ENCODE results near the gene ARL4D.
"Not testable (repeated sequence)": the region's sequence is repeated elsewhere in the genome, so short reads cannot be mapped to it uniquely, and the experiment has no call there.

The ARL4D gene

DNA sequence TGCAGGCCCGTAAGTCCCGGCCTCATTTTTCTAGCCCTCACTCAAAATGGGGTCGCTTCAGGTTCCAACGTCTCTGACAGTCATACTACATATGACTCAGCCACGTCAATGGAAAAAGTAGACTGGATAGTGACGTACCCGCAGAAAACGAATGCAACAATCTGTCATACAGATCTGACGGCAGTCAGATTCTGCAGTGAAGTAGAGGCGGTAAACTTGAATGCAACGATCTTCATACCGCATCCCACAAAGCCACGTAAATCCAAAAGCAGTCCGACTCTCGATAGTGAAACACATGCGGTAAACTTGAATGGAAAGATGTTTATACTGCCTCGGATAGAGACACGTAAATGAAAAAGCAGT lies 38.4 kb upstream of the ARL4D start:
- H3K9me3 ChIP-seq (ENCODE audit: insufficient read depth, low read depth, low read length) = no peaks in the 10 kb centered on the region

DNA sequence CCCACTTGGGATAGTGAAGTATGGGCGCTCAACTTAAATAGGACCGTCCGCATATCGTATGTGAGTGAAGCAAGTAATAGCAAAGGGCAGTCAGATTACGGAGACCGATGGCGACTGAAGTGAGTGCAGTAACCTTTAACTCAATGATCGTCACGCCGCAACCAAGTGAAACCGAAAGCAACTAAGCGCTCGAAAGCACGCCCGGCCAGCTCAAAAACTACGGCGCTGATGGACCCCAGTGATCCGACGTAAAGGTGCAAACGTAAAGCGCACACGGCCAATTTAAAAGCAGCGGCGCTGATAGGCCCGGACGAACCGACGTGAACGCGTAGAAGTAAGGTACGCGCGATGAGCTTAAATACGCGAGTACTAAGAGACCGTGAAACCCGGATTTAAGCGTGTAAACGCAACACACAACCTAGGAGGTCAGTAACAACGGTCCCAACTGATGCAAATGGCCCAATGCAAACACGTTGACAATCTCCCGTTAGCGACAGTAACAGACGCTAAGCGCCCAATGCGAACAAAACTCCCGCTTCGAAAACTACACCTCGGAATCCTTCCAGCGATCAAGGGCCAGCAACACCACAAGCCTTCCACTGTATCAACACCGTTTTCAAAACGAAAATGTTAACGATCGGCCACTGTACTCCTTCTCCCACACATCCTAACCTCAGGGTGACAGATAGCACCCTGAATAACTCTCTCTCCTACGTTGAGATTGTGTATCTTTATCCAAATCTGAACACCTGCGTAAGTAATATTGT lies 37.9 kb upstream of the ARL4D start:
- H3K27ac ChIP-seq (ENCODE audit: low read depth, low read length) = peak overlapping the region; percentile 91
- H3K4me1 ChIP-seq (ENCODE audit: insufficient read depth, low read length) = peaks cover 5% of the 10 kb centered on the region; the same call in 1 of the 2 replicates
- peak overlapping the region; percentile 60 for H3K4me3 ChIP-seq (ENCODE audit: low read length)
- peaks cover 65% of the 10 kb centered on the region for H3K27me3 ChIP-seq (ENCODE audit: insufficient read depth, low read length)
- WGBS = under 1% methylated on average over 56 of the region's 56 CpGs
- H3K9me3 ChIP-seq (ENCODE audit: insufficient read depth, low read depth, low read length) = no peaks in the 10 kb centered on the region
- H3K36me3 ChIP-seq (ENCODE audit: insufficient read depth, low read length) = no peaks in the 10 kb centered on the region
- H3K9ac ChIP-seq (ENCODE audit: low read depth, low read length) = peak overlapping the region; percentile 90

More for the DNA sequence above, 38.4 kb upstream of the ARL4D start:
- peaks cover 66% of the 10 kb centered on the region for H3K27me3 ChIP-seq (ENCODE audit: insufficient read depth, low read length)
- peaks cover 5% of the 10 kb centered on the region; the same call in 1 of the 2 replicates for H3K4me1 ChIP-seq (ENCODE audit: insufficient read depth, low read length)
- peak overlapping the region; percentile 60 for H3K4me3 ChIP-seq (ENCODE audit: low read length)
- peak overlapping the region; percentile 58 for H3K9ac ChIP-seq (ENCODE audit: low read depth, low read length)
- H3K36me3 ChIP-seq (ENCODE audit: insufficient read depth, low read length) = no peaks in the 10 kb centered on the region
- 40% methylated on average over 18 of the region's 18 CpGs for WGBS
- H3K27ac ChIP-seq (ENCODE audit: low read depth, low read length) = peak overlapping the region; percentile 17; the same call in 1 of the 2 replicates

DNA sequence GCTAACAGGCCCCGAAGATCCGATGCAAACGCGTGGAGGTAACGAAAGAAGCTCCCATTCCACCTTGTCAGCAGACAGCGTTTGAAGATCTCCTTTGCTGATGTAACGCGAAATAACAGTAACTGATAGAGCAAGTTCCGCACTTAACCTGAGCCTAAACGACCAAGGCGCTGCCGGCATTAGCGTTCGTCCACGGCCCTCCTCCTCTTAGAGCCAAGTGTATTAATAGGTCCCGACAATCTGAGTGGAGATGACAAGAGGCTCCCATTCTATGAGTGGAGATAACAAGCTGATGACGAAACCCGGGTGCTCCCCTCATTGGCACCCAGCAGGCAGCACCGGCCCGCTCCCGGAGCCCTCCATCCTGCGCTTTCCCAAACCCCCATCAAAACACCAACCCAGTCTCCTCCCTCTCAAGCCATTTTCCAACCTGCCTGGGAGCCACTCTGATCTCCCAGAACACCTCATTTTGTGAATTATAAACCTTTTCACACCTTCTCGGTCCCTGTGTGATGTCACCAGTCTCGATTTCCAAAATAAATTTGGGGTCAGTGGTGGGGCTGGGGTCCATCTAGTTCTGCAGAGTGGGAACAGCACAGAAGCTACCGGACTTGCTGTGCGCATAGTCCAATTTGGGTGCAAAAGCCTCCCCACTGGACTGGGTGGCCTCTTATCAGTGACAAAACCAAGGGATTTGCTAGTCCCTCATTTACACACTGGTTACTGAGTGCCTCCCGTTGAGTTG lies 35.4 kb upstream of the ARL4D start:
- WGBS = 95% methylated on average over 27 of the region's 27 CpGs
- no peaks in the 10 kb centered on the region for H3K9me3 ChIP-seq (ENCODE audit: insufficient read depth, low read depth, low read length)
- H3K9ac ChIP-seq (ENCODE audit: low read depth, low read length) = no peak overlapping the region
- no peaks in the 10 kb centered on the region for H3K36me3 ChIP-seq (ENCODE audit: insufficient read depth, low read length)
- H3K27ac ChIP-seq (ENCODE audit: low read depth, low read length) = no peak overlapping the region
- H3K27me3 ChIP-seq (ENCODE audit: insufficient read depth, low read length) = peaks cover 41% of the 10 kb centered on the region
- H3K4me1 ChIP-seq (ENCODE audit: insufficient read depth, low read length) = peaks cover 15% of the 10 kb centered on the region
- H3K4me3 ChIP-seq (ENCODE audit: low read length) = no peak overlapping the region

DNA sequence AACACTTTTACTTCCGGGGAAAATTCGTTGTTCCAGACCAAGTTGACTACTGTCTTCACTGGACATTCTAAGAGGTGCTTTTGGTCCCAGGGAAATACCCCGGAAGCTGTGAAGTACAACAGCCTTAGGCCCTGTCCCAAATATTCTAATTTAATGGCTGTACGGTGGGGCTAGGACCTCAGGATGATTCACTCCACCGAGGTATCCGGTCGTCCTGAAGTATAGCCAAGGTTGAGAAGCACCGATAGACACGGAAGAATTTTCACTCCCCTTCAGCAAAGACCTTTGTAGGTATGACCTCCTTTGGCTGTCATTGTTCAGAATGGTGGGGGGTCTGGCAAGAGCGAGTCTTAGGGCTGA lies 34.9 kb upstream of the ARL4D start:
- Histone ChIP-seq H3K4me3 (ENCODE audit: low read length) (no peak overlapping the region), H3K27ac (ENCODE audit: low read depth, low read length) (no peak overlapping the region), H3K4me1 (ENCODE audit: insufficient read depth, low read length) (peaks cover 15% of the 10 kb centered on the region), H3K9ac (ENCODE audit: low read depth, low read length) (no peak overlapping the region), H3K27me3 (ENCODE audit: insufficient read depth, low read length) (peaks cover 35% of the 10 kb centered on the region), H3K36me3 (ENCODE audit: insufficient read depth, low read length) (no peaks in the 10 kb centered on the region), H3K9me3 (ENCODE audit: insufficient read depth, low read depth, low read length) (no peaks in the 10 kb centered on the region)
- WGBS = 88% methylated on average over 10 of the region's 10 CpGs

DNA sequence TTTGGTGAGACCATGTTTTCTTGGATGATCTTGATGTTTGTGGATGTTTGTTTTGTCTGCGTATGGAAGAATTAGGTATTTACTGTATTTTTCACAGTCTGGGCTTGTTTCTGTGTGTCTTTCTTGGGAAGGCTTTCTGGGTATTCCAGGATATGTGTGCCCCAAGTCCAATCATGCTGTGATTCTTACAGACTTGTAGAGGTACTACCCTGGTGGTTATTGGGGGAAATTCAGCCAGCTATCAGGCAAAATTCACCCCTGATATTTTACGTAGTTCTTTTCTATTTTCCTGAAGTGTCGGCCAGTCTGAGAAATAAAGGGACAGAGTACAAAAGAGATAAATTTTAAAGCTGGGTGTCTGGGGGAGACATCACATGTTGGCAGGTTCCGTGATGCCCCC lies 33.4 kb upstream of the ARL4D start:
- Histone ChIP-seq H3K27ac (ENCODE audit: low read depth, low read length) (no peak overlapping the region), H3K27me3 (ENCODE audit: insufficient read depth, low read length) (peaks cover 21% of the 10 kb centered on the region), H3K9me3 (ENCODE audit: insufficient read depth, low read depth, low read length) (no peaks in the 10 kb centered on the region), H3K4me1 (ENCODE audit: insufficient read depth, low read length) (peaks cover 12% of the 10 kb centered on the region), H3K4me3 (ENCODE audit: low read length) (no peak overlapping the region), H3K9ac (ENCODE audit: low read depth, low read length) (no peak overlapping the region), H3K36me3 (ENCODE audit: insufficient read depth, low read length) (no peaks in the 10 kb centered on the region)
- 91% methylated on average over 4 of the region's 4 CpGs for WGBS

DNA sequence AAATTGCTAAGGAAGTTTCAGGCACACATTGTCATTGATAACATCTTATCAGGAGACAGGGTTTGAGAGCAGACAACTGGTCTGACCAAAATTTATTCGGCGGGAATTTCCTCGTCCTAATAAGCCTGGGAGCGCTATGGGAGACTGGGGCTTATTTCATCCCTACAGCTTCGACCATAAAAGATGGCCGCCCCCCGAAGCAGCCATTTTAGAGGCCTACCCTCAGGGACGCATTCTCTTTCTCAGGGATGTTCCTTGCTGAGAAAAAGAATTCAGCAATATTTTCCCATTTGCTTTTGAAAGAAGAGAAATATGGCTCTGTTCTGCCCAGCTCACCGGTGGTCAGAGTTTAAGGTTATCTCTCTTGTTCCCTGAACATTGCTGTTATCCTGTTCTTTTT lies 32.9 kb upstream of the ARL4D start:
- H3K4me3 ChIP-seq (ENCODE audit: low read length); H3K36me3 ChIP-seq (ENCODE audit: insufficient read depth, low read length); H3K9ac ChIP-seq (ENCODE audit: low read depth, low read length); H3K9me3 ChIP-seq (ENCODE audit: insufficient read depth, low read depth, low read length); H3K27ac ChIP-seq (ENCODE audit: low read depth, low read length): not testable (repeated sequence)
- peaks cover 12% of the 10 kb centered on the region for H3K4me1 ChIP-seq (ENCODE audit: insufficient read depth, low read length)
- H3K27me3 ChIP-seq (ENCODE audit: insufficient read depth, low read length) = peaks cover 21% of the 10 kb centered on the region
- WGBS = 91% methylated on average over 9 of the region's 9 CpGs

DNA sequence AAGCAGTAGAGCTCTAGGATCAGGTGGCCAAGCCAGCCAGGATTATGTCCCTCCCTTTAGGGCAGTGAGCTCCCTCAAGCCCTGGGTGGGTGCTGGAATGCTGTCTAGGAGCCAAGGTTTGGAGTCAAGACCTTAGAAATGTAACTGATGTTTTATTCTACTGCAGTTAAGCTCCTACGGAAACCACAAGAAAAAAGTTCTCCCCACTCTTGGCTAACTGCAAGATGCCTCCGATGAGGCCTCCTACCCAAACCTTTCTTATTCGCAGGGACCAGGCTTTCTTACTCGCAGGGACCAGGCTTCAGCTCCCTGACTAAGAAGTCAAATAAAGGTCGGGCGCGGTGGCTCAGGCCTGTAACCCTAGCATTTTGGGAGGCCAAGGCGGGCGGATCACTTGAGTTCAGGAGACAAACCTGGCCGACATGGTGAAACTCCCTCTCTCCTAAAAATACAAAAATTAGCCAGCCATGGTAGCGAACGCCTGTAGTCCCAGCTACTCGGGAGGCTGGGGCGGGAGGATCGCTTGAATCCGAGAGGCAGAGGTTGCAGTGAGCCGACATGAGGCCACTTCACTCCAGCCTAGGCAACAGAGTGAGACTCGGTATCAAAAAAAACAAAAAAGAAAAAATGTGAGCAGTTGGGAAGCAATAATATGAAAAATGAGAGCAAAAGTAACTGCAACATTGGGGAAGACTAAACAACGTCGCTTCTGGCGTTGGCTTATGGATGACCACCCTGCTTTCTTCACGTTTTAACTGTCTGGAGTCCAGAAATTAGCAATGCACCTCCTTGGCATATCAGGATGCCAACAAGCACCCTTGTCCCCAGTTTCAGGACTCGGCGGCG lies 31.7 kb upstream of the ARL4D start:
- Histone ChIP-seq H3K9ac (ENCODE audit: low read depth, low read length) (no peak overlapping the region), H3K27me3 (ENCODE audit: insufficient read depth, low read length) (peaks cover 21% of the 10 kb centered on the region), H3K36me3 (ENCODE audit: insufficient read depth, low read length) (no peaks in the 10 kb centered on the region), H3K9me3 (ENCODE audit: insufficient read depth, low read depth, low read length) (no peaks in the 10 kb centered on the region), H3K27ac (ENCODE audit: low read depth, low read length) (peak overlapping the region; percentile 44; the same call in 1 of the 2 replicates), H3K4me3 (ENCODE audit: low read length) (no peak overlapping the region), H3K4me1 (ENCODE audit: insufficient read depth, low read length) (peaks cover 11% of the 10 kb centered on the region)
- 79% methylated on average over 25 of the region's 25 CpGs for WGBS

DNA sequence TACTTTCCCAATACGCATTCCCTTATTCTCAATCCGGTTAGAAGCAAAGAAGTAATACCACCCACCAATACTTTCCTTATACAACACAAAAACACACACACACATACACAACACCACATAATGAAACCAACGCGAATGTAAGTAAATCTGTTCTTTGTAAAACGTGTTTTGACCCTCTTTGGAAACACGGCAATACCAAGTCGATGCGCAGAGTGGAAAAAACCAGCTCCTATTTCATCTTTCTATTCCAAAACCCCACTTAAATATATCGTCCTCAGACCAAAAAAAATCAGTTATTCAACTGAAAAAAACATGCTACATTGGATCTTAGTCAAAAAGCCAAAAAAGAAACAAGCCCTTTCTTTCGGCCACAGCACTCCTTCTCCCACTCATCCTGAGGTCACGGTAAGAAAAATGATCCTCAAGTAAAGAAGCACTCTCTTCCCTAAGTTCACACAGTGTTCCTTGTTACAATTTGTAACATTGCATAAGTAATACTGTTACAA lies 31.0 kb upstream of the ARL4D start:
- H3K4me3 ChIP-seq (ENCODE audit: low read length) = peak overlapping the region; percentile 64
- 17% methylated on average over 11 of the region's 11 CpGs for WGBS
- peaks cover 10% of the 10 kb centered on the region for H3K4me1 ChIP-seq (ENCODE audit: insufficient read depth, low read length)

DNA sequence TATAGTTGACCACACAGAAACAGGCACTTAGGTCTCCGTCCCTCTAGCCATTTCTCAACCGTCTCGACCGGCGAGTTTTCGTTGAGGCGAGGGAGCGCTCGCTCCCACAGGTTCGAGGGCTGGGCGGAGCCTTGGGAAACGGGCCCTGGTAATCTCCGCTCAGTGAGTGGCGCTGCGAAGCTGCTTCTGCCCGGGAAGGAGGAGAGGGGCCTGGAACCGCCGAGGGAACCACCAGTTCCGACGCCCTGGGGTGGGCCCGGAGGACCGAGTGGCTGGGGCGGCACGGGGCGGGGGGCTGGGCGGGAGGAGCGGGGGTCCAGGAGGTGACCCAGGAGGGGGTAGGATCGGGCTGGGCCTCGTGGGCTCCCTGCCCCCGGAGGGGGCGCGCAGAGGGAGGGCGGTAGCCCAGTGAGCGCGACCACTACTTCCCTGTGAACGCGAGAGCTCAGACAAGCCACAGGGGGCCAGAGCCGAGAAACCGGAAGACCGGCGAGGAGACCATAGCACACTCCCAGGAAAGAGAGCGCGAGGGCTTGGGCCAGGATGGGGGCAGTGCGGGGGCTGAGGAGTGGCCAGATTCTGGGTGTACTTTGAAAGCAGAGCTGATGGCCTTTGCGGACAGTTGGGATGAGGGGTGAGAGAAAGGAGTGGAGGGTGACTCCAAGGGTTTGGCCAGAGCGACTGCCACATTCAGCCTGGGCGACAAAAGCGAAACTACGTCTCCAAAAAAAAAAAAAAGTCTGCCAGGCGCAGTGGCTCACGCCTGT lies 29.9 kb upstream of the ARL4D start:
- peaks cover 10% of the 10 kb centered on the region for H3K4me1 ChIP-seq (ENCODE audit: insufficient read depth, low read length)
- no peaks in the 10 kb centered on the region for H3K36me3 ChIP-seq (ENCODE audit: insufficient read depth, low read length)
- 10% methylated on average over 51 of the region's 51 CpGs for WGBS
- H3K9ac ChIP-seq (ENCODE audit: low read depth, low read length) = peak overlapping the region; percentile 89
- no peaks in the 10 kb centered on the region for H3K9me3 ChIP-seq (ENCODE audit: insufficient read depth, low read depth, low read length)
- H3K27me3 ChIP-seq (ENCODE audit: insufficient read depth, low read length) = peaks cover 9% of the 10 kb centered on the region
- H3K4me3 ChIP-seq (ENCODE audit: low read length) = peak overlapping the region; percentile 64
- H3K27ac ChIP-seq (ENCODE audit: low read depth, low read length) = peak overlapping the region; percentile 95

More for the DNA sequence above, 31.0 kb upstream of the ARL4D start:
- peak overlapping the region; percentile 89 for H3K9ac ChIP-seq (ENCODE audit: low read depth, low read length)
- H3K36me3 ChIP-seq (ENCODE audit: insufficient read depth, low read length) = no peaks in the 10 kb centered on the region
- H3K27me3 ChIP-seq (ENCODE audit: insufficient read depth, low read length) = peaks cover 20% of the 10 kb centered on the region
- H3K27ac ChIP-seq (ENCODE audit: low read depth, low read length) = peak overlapping the region; percentile 95
- no peaks in the 10 kb centered on the region for H3K9me3 ChIP-seq (ENCODE audit: insufficient read depth, low read depth, low read length)

DNA sequence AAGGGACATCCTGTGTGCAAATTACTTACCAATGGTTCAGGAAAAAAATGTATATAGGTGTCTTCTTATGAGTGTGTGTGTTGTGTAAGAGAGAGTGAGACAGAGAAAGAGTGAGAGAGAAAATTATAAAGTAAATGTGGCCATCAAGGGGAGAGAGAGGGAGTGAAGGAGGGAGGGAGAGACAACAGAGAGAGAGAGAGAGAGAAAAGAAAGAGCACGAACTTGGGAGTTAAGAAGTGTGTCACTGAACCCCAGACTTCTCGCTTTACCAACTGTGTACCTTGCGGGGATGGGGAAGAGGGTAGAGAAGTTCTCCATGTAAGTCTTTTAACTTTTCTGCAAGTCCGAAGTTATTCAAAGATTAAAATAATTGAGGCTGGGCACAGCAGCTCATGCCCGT lies 28.8 kb upstream of the ARL4D start:
- 95% methylated on average over 5 of the region's 5 CpGs for WGBS
- Histone ChIP-seq H3K4me1 (ENCODE audit: insufficient read depth, low read length) (peaks cover 10% of the 10 kb centered on the region), H3K27ac (ENCODE audit: low read depth, low read length) (no peak overlapping the region)

More for the DNA sequence above, 28.8 kb upstream of the ARL4D start:
- Histone ChIP-seq H3K27me3 (ENCODE audit: insufficient read depth, low read length) (no peaks in the 10 kb centered on the region), H3K9me3 (ENCODE audit: insufficient read depth, low read depth, low read length) (no peaks in the 10 kb centered on the region), H3K4me3 (ENCODE audit: low read length) (no peak overlapping the region), H3K36me3 (ENCODE audit: insufficient read depth, low read length) (no peaks in the 10 kb centered on the region), H3K9ac (ENCODE audit: low read depth, low read length) (no peak overlapping the region)

Data from HUES64 (cell line).